ENCODE results near the gene C11orf97. TPM values are rescaled to one million over a fixed set of nuclear protein-coding genes. Genes with fewer than 3 reads are reported as not detected.
"Not testable (repeated sequence)": the region's sequence is repeated elsewhere in the genome, so short reads cannot be mapped to it uniquely, and the experiment has no call there.

C11orf97 gene
- total RNA-seq, 1 donor from 2014 or later: not detected

GRCh38 chr11:94553938-94554337 is 41.7 kb downstream of the C11orf97 start:
- no peaks in the 10 kb centered on the region for H3K36me3 Mint-ChIP-seq (ENCODE audit: low read depth, unreplicated experiment)

GRCh38 chr11:94555752-94556329 is 43.6 kb downstream of the C11orf97 start:
- peaks cover 10% of the 10 kb centered on the region for H3K4me1 Mint-ChIP-seq (ENCODE audit: unreplicated experiment)
- H3K36me3 Mint-ChIP-seq (ENCODE audit: low read depth, unreplicated experiment); DNase-seq (ENCODE audit: low spot score); H3K9me3 Mint-ChIP-seq (ENCODE audit: unreplicated experiment); H3K4me3 Mint-ChIP-seq (ENCODE audit: unreplicated experiment); H3K27me3 Mint-ChIP-seq (ENCODE audit: unreplicated experiment); H3K27ac Mint-ChIP-seq (ENCODE audit: unreplicated experiment): not testable (repeated sequence)

More at GRCh38 chr11:94553938-94554337, 41.7 kb downstream of the C11orf97 start:
- H3K4me1 Mint-ChIP-seq (ENCODE audit: unreplicated experiment): peaks cover 8% of the 10 kb centered on the region
- no peaks in the 10 kb centered on the region for H3K27me3 Mint-ChIP-seq (ENCODE audit: unreplicated experiment)
- H3K4me3 Mint-ChIP-seq (ENCODE audit: unreplicated experiment): no peak overlapping the region
- DNase-seq (ENCODE audit: low spot score): no peak
- no peaks in the 10 kb centered on the region for H3K9me3 Mint-ChIP-seq (ENCODE audit: unreplicated experiment)
- H3K27ac Mint-ChIP-seq (ENCODE audit: unreplicated experiment): no peak overlapping the region
- TF ChIP-seq CTCF (IDR thresholded peaks at IDR 0.05; ENCODE audit: unreplicated experiment): no peak

GRCh38 chr11:94557421-94557820 is 45.2 kb downstream of the C11orf97 start:
- Mint-ChIP-seq H3K9me3 (ENCODE audit: unreplicated experiment) (no peaks in the 10 kb centered on the region), H3K27ac (ENCODE audit: unreplicated experiment) (no peak overlapping the region), H3K27me3 (ENCODE audit: unreplicated experiment) (no peaks in the 10 kb centered on the region), H3K4me1 (ENCODE audit: unreplicated experiment) (peaks cover 12% of the 10 kb centered on the region), H3K36me3 (ENCODE audit: low read depth, unreplicated experiment) (no peaks in the 10 kb centered on the region), H3K4me3 (ENCODE audit: unreplicated experiment) (no peak overlapping the region)
- DNase-seq (ENCODE audit: low spot score): no peak
- TF ChIP-seq CTCF (IDR thresholded peaks at IDR 0.05; ENCODE audit: unreplicated experiment): no peak

GRCh38 chr11:94557992-94558391 is 45.7 kb downstream of the C11orf97 start:
- no peaks in the 10 kb centered on the region for H3K36me3 Mint-ChIP-seq (ENCODE audit: low read depth, unreplicated experiment)
- H3K27ac Mint-ChIP-seq (ENCODE audit: unreplicated experiment): no peak overlapping the region
- DNase-seq (ENCODE audit: low spot score): no peak
- H3K4me1 Mint-ChIP-seq (ENCODE audit: unreplicated experiment): peaks cover 16% of the 10 kb centered on the region
- no peak overlapping the region for H3K4me3 Mint-ChIP-seq (ENCODE audit: unreplicated experiment)
- TF ChIP-seq CTCF (IDR thresholded peaks at IDR 0.05; ENCODE audit: unreplicated experiment): no peak
- no peaks in the 10 kb centered on the region for H3K9me3 Mint-ChIP-seq (ENCODE audit: unreplicated experiment)
- no peaks in the 10 kb centered on the region for H3K27me3 Mint-ChIP-seq (ENCODE audit: unreplicated experiment)

GRCh38 chr11:94558468-94558867 is 46.2 kb downstream of the C11orf97 start:
- H3K4me3 Mint-ChIP-seq (ENCODE audit: unreplicated experiment): no peak overlapping the region
- H3K36me3 Mint-ChIP-seq (ENCODE audit: low read depth, unreplicated experiment): no peaks in the 10 kb centered on the region
- no peak for TF ChIP-seq CTCF (IDR thresholded peaks at IDR 0.05; ENCODE audit: unreplicated experiment)
- no peaks in the 10 kb centered on the region for H3K9me3 Mint-ChIP-seq (ENCODE audit: unreplicated experiment)
- H3K4me1 Mint-ChIP-seq (ENCODE audit: unreplicated experiment): peaks cover 18% of the 10 kb centered on the region
- H3K27ac Mint-ChIP-seq (ENCODE audit: unreplicated experiment): no peak overlapping the region
- H3K27me3 Mint-ChIP-seq (ENCODE audit: unreplicated experiment): no peaks in the 10 kb centered on the region
- DNase-seq (ENCODE audit: low spot score): no peak
